HG02571 (cell line): ENCODE measurements around the gene TMEM72.

Source experiments
- ATAC-seq: cut with Tn5 transposase; IDR thresholded peaks from one replicate; pipeline ENCODE4 v1.9.1; 2021; ENCODE audit warnings: mild to moderate bottlenecking, moderate library complexity; ENCODE audit not compliant: unreplicated experiment

Gene TMEM72

DNA sequence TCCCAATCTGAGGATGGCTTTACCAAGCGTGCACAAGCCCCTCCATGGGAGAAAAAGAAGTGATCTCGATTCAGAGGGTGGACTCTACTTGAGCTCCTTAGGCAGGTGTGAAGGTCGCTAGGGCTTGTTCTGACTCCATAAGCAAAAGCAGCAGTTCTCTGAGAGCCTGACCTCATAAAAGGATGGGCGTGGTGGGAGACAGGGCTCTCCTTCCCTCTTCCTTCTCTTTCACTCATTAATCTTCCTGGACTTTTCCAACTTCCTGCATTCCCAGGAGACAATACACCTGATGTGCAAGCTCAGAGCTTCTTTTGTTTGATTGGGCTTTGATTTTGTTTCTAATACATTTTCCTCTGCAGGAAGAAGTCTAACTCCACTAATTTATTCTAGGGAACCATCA, 22.3 kb upstream of the TMEM72 start:
- ATAC-seq: no peak

DNA sequence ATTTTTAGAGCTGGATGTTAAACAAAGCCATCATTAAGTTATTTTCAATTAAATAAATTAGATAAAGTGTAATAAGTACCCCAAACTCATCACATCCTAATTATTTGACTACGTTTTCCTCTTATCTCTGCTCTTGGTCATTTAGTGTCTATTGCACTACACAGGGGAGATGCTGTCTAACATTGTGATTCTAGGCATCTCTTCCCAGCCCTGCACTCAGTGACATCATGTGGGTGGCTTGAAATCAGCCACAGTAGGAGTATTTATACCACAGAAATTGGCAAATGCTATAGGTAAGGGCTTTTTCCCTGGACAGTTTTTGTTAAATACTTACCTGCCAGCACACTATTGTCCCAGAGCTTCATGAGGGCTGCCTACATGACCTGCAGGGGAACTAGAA, 21.3 kb upstream of the TMEM72 start:
- no peak for ATAC-seq

DNA sequence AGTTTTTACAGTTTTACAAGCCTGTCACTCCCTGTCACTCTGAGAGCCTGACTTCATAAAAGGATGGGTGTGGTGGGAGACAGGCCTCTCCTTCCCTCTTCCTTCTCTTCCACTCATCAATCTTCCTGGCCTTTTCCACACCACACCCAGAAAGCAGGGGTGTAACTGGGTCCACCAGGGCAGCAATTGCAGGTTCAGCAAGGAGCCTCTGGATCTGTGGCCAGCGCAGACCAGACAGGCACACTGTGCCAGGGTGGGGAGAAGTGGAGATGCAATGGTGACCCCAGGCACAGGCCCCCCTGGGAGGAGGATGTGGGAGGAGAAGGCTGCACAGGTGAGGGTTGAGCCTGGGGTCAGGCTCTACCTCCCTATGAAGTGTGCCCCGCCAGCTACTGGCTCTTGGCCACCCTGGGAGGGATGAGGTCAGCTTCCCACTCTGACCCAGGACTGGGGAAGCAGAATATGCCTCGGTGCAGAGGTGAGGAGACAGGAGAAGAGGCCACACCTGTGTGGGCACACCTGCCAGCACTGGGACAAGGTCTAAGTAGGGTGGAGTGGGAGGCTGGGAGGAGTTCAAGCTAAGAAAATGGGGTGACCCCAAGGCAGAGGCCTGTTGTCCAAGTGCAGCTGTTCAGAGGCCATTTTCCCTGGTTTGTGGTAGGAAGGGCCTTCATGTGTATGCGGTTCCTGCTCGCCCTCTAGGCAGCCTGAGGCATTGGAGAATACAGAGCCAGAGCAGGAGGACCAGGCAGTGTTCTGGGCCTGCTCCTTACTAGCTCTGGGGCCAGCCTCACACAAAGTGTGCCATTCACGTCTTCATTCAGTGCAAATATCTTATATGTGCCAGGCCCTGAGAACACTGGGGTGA, 20.2 kb upstream of the TMEM72 start:
- ATAC-seq: no peak

GRCh38 chr10:44891721-44892120, 19.4 kb upstream of the TMEM72 start:
- no peak for ATAC-seq

- ATAC-seq: no peak
These were observed 17.3 kb upstream of the TMEM72 start for GRCh38 chr10:44893604-44894468.

DNA sequence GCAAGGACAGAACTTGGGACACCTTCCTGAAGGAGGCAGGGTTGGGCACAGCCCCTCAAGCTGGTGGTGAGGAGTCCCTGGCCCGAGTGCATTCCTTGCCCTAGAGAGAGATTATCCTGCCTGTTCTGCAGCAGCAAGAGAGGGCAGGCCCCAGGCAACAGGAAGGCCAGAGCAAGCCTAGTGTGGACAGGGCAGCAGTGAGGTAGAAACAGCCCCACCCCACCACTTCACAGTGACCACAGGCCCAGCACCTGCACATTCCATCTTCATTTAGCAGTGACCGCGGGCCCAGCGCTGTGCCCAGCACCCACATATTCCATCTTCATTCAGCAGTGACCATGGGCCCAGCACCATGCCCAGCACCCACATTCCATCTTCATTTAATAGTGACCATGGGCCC, 16.4 kb upstream of the TMEM72 start:
- no peak for ATAC-seq

DNA sequence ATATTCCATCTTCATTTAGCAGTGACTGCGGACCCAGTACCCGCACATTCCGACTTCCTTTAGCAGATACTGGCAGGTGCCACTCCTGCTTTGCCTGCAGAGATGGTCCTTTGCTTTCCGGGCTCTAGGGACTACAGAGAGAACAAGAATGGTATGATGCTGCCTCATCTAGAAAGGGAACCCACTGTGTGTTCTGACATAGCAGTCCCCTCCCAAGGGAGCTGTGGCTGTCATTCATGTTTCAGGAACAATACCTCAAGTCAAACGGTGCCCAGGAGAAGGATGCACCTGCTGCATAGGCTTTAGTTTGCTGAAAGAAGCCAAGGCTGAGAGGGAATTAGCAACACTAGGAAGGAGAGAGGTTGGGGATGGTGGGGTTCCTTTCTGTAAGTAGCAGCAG, 15.9 kb upstream of the TMEM72 start:
- ATAC-seq: no peak

GRCh38 chr10:44897049-44897448, 14.1 kb upstream of the TMEM72 start:
- ATAC-seq: no peak

DNA sequence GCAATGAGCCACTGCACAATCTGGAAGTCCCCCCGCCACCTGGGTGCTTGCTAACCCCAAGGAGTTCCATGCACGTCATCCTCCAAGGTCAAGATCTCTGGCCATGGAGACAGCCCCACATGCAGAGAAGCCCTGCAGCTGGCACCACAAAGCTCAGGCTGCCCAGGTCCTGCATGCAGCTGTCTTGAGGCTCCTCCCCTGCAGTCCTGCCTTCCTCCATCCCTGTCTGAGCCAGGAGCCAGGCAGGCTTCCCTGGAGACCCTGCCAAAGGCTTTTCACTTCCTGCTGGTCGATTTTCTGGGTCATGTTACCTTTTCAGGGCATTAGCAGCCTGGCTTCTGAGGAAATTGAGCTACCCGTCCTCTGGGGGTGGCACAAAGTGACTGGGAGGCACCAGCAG, 12.5 kb upstream of the TMEM72 start:
- no peak for ATAC-seq

- ATAC-seq: no peak
These were observed 11.6 kb upstream of the TMEM72 start for GRCh38 chr10:44899450-44900080.

DNA sequence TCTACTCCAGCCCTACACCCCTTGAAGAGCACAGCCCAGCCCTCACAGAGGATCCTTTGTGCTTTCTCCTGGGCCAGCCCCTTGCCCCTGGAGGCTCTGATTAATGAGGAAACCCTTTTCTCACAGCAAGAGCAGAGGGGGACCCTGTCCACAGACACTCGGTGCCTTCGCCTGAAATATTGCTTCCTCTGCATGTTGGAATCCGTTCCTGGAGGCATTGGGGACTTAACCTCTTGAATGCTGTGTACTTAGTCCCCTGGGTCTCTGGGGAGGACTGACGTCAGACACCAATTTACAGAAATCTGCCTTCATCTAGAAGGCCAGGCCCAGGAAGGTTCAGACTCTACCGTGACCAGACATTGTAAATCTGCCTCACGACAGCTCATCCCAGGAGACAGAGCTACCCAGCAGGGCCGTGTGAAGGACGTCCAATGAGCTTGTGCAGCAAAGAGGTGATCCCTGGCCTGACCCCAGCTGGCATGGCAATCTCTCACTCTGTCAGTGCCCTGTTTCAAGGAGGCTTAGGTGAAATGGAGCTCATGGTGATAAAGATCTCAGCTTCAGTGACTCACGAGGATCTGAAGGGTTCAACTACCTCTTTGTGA, 8.1 kb upstream of the TMEM72 start:
- ATAC-seq: no peak

DNA sequence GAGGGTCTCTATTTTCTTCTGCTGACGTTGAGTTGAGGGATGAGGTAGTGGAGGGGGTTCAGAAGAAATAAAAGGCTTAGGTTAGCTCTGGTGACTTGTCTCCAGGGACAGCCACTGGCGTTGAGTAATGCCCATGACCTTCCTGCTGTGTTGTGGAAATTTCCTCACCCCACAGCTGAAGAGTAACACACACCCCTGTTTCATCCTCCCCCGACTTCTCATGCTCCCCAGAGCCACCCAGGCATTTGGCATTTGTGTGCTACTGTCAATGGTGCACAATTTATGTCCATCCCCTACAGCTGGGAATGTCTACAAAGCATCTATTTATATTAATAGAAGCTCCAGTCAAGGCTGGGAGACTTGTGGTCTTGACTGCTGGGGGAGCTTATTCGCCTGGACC, 4.7 kb upstream of the TMEM72 start:
- ATAC-seq: no peak

GRCh38 chr10:44907556-44907955, 3.6 kb upstream of the TMEM72 start:
- no peak for ATAC-seq

DNA sequence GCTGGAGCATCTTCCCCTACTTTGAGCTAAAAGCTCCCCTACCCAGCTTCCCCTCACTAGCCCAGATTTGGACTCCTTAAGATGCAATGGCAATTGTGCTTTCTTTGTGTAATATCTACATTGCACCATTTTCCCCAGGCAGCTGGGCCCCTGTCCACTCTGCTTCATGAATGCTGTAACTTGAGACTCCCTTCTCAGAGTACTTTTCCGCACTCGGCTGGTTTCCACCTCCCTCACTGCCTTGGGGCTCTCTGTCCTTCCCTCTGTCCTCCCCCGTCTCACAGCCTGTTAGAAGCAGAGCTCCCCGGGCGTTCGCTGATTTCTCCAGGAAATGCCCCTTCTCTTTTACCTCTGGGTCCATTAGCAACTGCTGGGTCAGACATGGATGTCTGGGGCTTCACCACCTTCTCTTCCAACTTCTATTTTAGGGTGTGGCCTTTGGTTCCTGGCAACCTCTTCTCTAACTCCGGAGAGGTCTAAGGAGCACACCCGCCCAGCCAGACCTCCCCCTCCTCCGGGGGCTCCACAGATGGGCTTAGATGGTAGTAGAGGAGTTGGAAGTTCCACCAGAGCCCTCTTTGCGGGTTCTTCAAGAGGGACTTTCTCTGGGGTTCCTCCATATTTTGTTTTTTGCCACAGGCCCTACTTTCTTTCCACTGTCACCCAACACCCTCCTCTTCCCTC, 2.9 kb upstream of the TMEM72 start:
- no peak for ATAC-seq

DNA sequence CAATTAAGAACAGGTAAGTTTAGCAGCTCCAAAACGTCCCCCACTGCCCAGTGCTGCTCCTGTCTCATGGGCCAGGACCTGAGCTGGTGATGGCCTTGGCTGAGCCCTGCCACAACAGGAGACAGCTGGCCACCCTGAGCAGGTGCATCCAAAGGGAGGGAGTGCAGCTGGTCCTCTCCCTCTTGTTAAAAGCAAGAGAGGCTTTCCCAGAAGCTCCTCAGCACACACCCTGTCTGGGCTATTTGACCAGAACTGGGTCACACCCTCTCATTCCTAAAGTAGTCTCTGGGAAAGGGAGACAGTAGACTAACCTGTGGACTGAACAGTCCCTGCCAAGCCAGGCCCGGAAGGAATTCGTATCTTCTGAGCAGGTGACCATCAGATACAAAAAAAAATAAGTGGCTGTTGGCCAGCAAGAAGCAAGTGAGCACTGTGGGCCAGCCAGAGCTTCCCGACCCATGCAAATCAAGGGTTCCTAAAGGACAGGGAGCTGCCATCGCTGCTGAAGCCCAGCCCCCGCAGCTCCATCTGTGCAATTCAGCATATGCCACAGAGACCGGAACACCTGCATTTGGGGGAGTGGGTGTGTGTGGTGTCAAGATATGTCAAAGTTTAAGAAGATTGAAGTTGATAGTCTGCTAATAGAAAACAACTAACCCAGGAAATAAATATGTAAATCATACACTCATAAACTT, 2.1 kb upstream of the TMEM72 start:
- no peak for ATAC-seq

DNA sequence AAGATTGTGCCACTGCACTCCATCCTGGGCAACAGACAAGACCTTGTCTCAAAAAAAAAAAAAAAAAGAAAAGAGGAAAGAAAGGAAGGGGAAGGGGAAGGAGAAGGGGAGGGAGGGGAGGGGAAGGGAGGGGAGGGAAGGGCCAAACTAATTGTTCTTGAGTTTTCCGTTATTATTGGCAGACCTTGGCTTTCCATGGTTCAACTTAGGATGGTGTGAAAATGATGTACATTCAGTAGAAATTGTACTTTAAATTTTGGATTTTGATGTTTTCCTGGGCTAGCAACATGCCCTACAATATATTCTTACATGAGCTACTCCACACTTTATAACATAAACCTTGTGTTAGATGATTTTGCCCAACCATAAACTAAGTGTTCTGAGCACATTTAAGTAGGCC, 1.2 kb upstream of the TMEM72 start:
- no peak for ATAC-seq

DNA sequence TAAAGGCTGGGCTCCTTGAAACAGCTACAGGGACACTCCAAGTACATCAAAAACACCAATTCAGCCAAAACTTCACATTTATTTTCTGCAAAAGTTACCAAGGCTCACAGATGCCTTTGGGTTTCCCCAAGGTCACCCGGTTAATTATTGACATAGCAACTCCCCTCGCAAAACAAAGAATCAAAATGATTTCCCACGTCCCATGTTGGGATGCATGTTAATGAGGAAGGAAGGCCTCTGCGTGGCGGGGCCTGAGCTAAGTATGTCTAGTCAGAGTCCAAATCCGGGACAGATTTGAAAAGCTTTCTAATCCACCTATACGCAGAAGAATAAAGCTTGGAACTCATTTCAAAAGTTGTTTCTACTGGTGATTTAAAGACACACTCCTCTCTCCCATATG, 535 bp upstream of the TMEM72 start:
- no peak for ATAC-seq

DNA sequence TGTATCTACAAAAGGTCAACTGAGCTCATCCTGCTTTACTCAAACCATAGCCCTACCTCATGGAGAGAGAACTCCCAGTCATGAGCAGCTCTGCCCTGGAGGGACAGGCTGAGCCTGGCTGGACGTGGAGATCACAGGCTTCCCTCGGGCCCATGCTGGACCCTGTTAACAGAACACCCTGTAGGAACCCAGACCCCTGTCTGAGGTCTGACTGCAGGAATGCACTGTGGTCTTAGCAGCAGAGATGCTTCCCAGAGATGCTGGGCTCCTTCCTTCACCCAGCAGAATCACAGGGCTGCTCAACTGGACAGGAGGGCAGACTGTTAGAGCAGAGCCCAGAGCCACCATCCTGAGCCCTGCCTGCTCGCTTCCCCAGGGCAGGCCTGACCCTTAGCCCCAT, 814 bp downstream of the TMEM72 start:
- ATAC-seq: no peak

DNA sequence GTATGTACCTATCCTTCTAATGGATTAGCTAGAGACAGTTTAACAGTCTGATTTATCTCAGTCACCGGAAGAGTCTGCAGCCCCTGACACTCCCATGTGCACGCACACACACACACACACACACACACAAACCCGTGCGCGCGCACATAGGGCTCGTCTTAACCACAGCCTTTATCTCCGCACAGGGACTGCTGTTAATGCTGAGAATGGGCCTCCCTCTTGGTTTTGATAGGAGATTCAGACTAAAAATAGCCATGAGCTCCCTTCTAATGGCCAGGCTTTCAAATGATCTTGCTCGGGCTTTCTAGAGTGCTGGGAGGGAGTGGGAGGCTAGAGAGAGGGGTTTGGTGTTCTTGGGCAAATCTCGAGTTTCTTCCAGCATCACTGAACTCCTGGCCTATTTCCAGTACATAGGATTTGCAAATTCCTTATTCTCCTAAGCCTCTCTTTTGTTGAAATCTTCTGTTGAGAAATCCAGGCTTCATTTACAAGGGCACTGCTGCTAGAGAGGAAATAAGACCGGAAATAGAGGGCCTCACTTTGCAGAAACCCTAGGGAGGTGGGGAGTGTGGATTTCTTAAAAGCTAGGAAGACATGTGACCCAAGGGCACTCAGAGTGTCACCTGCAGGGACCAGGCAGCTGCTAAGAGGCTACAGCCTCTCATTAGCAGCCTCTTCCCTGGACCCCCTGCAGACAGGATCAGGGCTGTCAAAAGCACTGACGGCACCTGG, 2.4 kb downstream of the TMEM72 start:
- ATAC-seq: no peak
